Measurements from ENCODE around the gene KIF20B. TPM values are rescaled to one million over a fixed set of nuclear protein-coding genes. Genes with fewer than 3 reads are reported as not detected.

The KIF20B gene
- total RNA-seq, 1 donor from 2014 or later: 7.2 TPM

DNA sequence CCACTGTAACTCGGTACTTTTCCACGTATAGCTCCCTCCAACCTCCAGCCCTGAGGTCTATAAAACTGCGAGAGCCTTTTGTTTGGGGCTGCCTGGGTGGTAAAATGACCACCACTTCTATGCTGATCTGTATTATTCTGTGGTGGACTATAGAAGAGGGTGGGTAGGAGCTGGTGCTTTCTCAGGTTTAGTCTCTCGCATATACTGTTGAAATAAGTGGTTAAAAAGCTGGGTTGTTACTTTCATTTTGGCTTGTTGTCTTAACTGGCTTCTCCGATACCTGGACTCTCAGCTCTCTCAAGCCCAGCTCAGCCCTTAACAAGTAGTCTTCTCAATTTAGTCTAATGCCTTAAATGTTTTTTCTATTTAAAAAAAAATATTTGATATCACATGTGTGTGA, 70.3 kb downstream of the KIF20B start:
- Mint-ChIP-seq H3K9me3 (ENCODE audit: low read depth) (peaks cover 12% of the 10 kb centered on the region), H3K4me1 (ENCODE audit: low read depth) (peaks cover 16% of the 10 kb centered on the region), H3K27ac (ENCODE audit: unreplicated experiment) (peak overlapping the region; percentile 36), H3K36me3 (ENCODE audit: low read depth) (peaks cover 17% of the 10 kb centered on the region), H3K4me3 (ENCODE audit: unreplicated experiment) (no peak overlapping the region), H3K27me3 (ENCODE audit: low read depth) (no peaks in the 10 kb centered on the region)
- DNase-seq (ENCODE audit: low spot score): no peak
- TF ChIP-seq CTCF (IDR thresholded peaks at IDR 0.05): no peak

DNA sequence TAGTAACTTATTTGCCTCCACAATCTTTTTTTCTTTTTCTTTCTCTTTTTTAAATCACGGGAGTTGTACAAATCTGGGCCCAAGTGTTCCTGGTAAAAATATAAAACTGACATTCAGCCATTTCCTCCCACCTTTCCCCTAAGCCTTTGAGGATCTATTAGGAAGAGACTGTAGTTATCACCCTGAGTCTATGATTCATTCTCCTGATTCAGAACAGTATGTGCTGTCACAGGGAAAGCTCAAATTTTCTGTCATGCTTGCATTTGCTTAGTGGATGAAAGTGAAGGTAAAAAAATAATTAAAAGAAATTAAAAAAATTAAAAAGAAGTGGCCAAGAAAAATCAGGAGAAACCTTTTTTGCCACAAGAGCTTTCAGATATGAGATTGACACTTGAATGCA, 71.7 kb downstream of the KIF20B start:
- H3K4me1 Mint-ChIP-seq (ENCODE audit: low read depth): peaks cover 16% of the 10 kb centered on the region
- no peak for TF ChIP-seq CTCF (IDR thresholded peaks at IDR 0.05)
- no peaks in the 10 kb centered on the region for H3K27me3 Mint-ChIP-seq (ENCODE audit: low read depth)
- DNase-seq (ENCODE audit: low spot score): no peak
- H3K9me3 Mint-ChIP-seq (ENCODE audit: low read depth): peaks cover 18% of the 10 kb centered on the region
- H3K36me3 Mint-ChIP-seq (ENCODE audit: low read depth): peaks cover 19% of the 10 kb centered on the region
- H3K27ac Mint-ChIP-seq (ENCODE audit: unreplicated experiment): peak overlapping the region; percentile 52
- H3K4me3 Mint-ChIP-seq (ENCODE audit: unreplicated experiment): no peak overlapping the region

- DNase-seq (ENCODE audit: low spot score): no peak
- peaks cover 13% of the 10 kb centered on the region for H3K4me1 Mint-ChIP-seq (ENCODE audit: low read depth)
- peaks cover 18% of the 10 kb centered on the region for H3K9me3 Mint-ChIP-seq (ENCODE audit: low read depth)
- no peak overlapping the region for H3K27ac Mint-ChIP-seq (ENCODE audit: unreplicated experiment)
- TF ChIP-seq CTCF (IDR thresholded peaks at IDR 0.05): no peak
- no peaks in the 10 kb centered on the region for H3K27me3 Mint-ChIP-seq (ENCODE audit: low read depth)
- H3K36me3 Mint-ChIP-seq (ENCODE audit: low read depth): peaks cover 15% of the 10 kb centered on the region
- no peak overlapping the region for H3K4me3 Mint-ChIP-seq (ENCODE audit: unreplicated experiment)
Observed at GRCh38 chr10:89776665-89777064, 75.3 kb downstream of the KIF20B start.

GRCh38 chr10:89782470-89782869, 81.1 kb downstream of the KIF20B start:
- H3K4me1 Mint-ChIP-seq (ENCODE audit: low read depth): peaks cover 17% of the 10 kb centered on the region
- no peaks in the 10 kb centered on the region for H3K27me3 Mint-ChIP-seq (ENCODE audit: low read depth)
- no peak for TF ChIP-seq CTCF (IDR thresholded peaks at IDR 0.05)
- no peak for DNase-seq (ENCODE audit: low spot score)
- H3K36me3 Mint-ChIP-seq (ENCODE audit: low read depth): peaks cover 1% of the 10 kb centered on the region
- no peak overlapping the region for H3K27ac Mint-ChIP-seq (ENCODE audit: unreplicated experiment)
- H3K9me3 Mint-ChIP-seq (ENCODE audit: low read depth): peaks cover under 1% of the 10 kb centered on the region
- H3K4me3 Mint-ChIP-seq (ENCODE audit: unreplicated experiment): no peak overlapping the region

- TF ChIP-seq CTCF (IDR thresholded peaks at IDR 0.05): no peak
- Mint-ChIP-seq H3K4me3 (ENCODE audit: unreplicated experiment) (no peak overlapping the region), H3K36me3 (ENCODE audit: low read depth) (no peaks in the 10 kb centered on the region), H3K27ac (ENCODE audit: unreplicated experiment) (peak overlapping the region; percentile 10), H3K4me1 (ENCODE audit: low read depth) (peaks cover 17% of the 10 kb centered on the region), H3K9me3 (ENCODE audit: low read depth) (no peaks in the 10 kb centered on the region), H3K27me3 (ENCODE audit: low read depth) (no peaks in the 10 kb centered on the region)
- DNase-seq (ENCODE audit: low spot score): no peak
Observed at GRCh38 chr10:89783406-89783805, 82.0 kb downstream of the KIF20B start.
